Activated T-helper 1 cell treated with anti-CD3 and anti-CD28 coated beads, Interleukin-12 subunit alpha, Interleukin-12 subunit beta, Interleukin-2, Interleukin-4 antibody, amounts not matched to agents 30 ng/mL and 10 ng/mL and 1 ng/mL, durations not matched to agents 14 hours and 24 hours and 36 hours (primary cell): ENCODE measurements around the gene FIBIN. TPM values are rescaled to one million over a fixed set of nuclear protein-coding genes. Genes with fewer than 3 reads are reported as not detected.
"Not testable (repeated sequence)": the region's sequence is repeated elsewhere in the genome, so short reads cannot be mapped to it uniquely, and the experiment has no call there.

Source experiments
- DNase-seq: peaks from one replicate; pipeline ENCODE4 v3.0.0; 2021; ENCODE audit warnings: low spot score
- H3K27ac Mint-ChIP-seq: one replicate; pipeline ENCODE4 v1.8.0; 2021; ENCODE audit warnings: mild to moderate bottlenecking, mixed read lengths
- H3K27me3 Mint-ChIP-seq: one replicate; pipeline ENCODE4 v1.8.0; 2022; ENCODE audit warnings: mild to moderate bottlenecking, moderate library complexity, mixed read lengths; ENCODE audit not compliant: insufficient read depth
- H3K36me3 Mint-ChIP-seq: one replicate; pipeline ENCODE4 v1.8.0; 2021; ENCODE audit warnings: low read depth, mixed read lengths
- H3K4me1 Mint-ChIP-seq: one replicate; pipeline ENCODE4 v1.8.0; 2021; ENCODE audit warnings: low read depth, mixed read lengths
- H3K4me3 Mint-ChIP-seq: one replicate; pipeline ENCODE4 v1.8.0; 2021; ENCODE audit warnings: mild to moderate bottlenecking, moderate library complexity, mixed read lengths
- H3K9me3 Mint-ChIP-seq: one replicate; pipeline ENCODE4 v1.8.0; 2021; ENCODE audit warnings: mixed read lengths
- intact Hi-C: fragments of 100-400 bp; cut with micrococcal nuclease; formaldehyde crosslinking; loops from one replicate; pipeline ENCODE4 v1.15.1; 2024
- total RNA-seq: library from RNA; stranded (reverse); gene quantifications from 2 replicates; pipeline ENCODE4 v1.2.3, GENCODE V29; 2022

The FIBIN gene
- total RNA-seq, 1 donor from 2014 or later, result not detected

GRCh38 chr11:26987731-26988130 is 6.2 kb upstream of the FIBIN start:
- no peaks in the 10 kb centered on the region for H3K36me3 Mint-ChIP-seq
- no peak overlapping the region for H3K4me3 Mint-ChIP-seq
- H3K27me3 Mint-ChIP-seq, result no peaks in the 10 kb centered on the region
- no peaks in the 10 kb centered on the region for H3K4me1 Mint-ChIP-seq
- no peak overlapping the region for H3K27ac Mint-ChIP-seq
- peaks cover 11% of the 10 kb centered on the region for H3K9me3 Mint-ChIP-seq
- DNase-seq, result no peak
- intact Hi-C loops, result no loop called here

- Mint-ChIP-seq H3K4me3 (no peak overlapping the region), H3K4me1 (no peaks in the 10 kb centered on the region), H3K27me3 (no peaks in the 10 kb centered on the region), H3K9me3 (no peaks in the 10 kb centered on the region), H3K27ac (no peak overlapping the region), H3K36me3 (no peaks in the 10 kb centered on the region)
- DNase-seq, result no peak
- intact Hi-C loops, result no loop called here
These were observed 1.8 kb upstream of the FIBIN start for GRCh38 chr11:26992031-26992541.

GRCh38 chr11:26994631-26995095 is 751 bp downstream of the FIBIN start:
- H3K4me3 Mint-ChIP-seq, result no peak overlapping the region
- no peaks in the 10 kb centered on the region for H3K9me3 Mint-ChIP-seq
- intact Hi-C loops, result no loop called here
- no peak overlapping the region for H3K27ac Mint-ChIP-seq
- no peaks in the 10 kb centered on the region for H3K27me3 Mint-ChIP-seq
- no peaks in the 10 kb centered on the region for H3K4me1 Mint-ChIP-seq
- H3K36me3 Mint-ChIP-seq, result no peaks in the 10 kb centered on the region
- no peak for DNase-seq

GRCh38 chr11:26995701-26996460 is 2.0 kb downstream of the FIBIN start:
- no peaks in the 10 kb centered on the region for H3K27me3 Mint-ChIP-seq
- H3K4me1 Mint-ChIP-seq, result no peaks in the 10 kb centered on the region
- H3K27ac Mint-ChIP-seq, result no peak overlapping the region
- H3K4me3 Mint-ChIP-seq, result no peak overlapping the region
- intact Hi-C loops, result no loop called here
- no peaks in the 10 kb centered on the region for H3K9me3 Mint-ChIP-seq
- no peaks in the 10 kb centered on the region for H3K36me3 Mint-ChIP-seq
- DNase-seq, result no peak

GRCh38 chr11:26997378-26997777 is 3.5 kb downstream of the FIBIN start:
- intact Hi-C loops, result no loop called here
- Mint-ChIP-seq H3K27me3 (no peaks in the 10 kb centered on the region), H3K9me3 (no peaks in the 10 kb centered on the region), H3K4me3 (no peak overlapping the region), H3K4me1 (no peaks in the 10 kb centered on the region), H3K36me3 (no peaks in the 10 kb centered on the region), H3K27ac (no peak overlapping the region)
- no peak for DNase-seq

GRCh38 chr11:27001136-27001730 is 7.3 kb downstream of the FIBIN start:
- H3K27ac Mint-ChIP-seq, H3K4me3 Mint-ChIP-seq, H3K36me3 Mint-ChIP-seq, H3K4me1 Mint-ChIP-seq, intact Hi-C loops, DNase-seq, H3K9me3 Mint-ChIP-seq, H3K27me3 Mint-ChIP-seq: not testable (repeated sequence)

GRCh38 chr11:27002431-27002830 is 8.5 kb downstream of the FIBIN start:
- H3K4me3 Mint-ChIP-seq, result no peak overlapping the region
- no peaks in the 10 kb centered on the region for H3K9me3 Mint-ChIP-seq
- intact Hi-C loops, result no loop called here
- H3K4me1 Mint-ChIP-seq, result no peaks in the 10 kb centered on the region
- no peaks in the 10 kb centered on the region for H3K36me3 Mint-ChIP-seq
- H3K27me3 Mint-ChIP-seq, result no peaks in the 10 kb centered on the region
- DNase-seq, result no peak
- no peak overlapping the region for H3K27ac Mint-ChIP-seq

- Mint-ChIP-seq H3K27me3 (no peaks in the 10 kb centered on the region), H3K9me3 (no peaks in the 10 kb centered on the region), H3K4me3 (no peak overlapping the region), H3K4me1 (no peaks in the 10 kb centered on the region), H3K27ac (no peak overlapping the region), H3K36me3 (no peaks in the 10 kb centered on the region)
- DNase-seq, result no peak
- intact Hi-C loops, result no loop called here
These were observed 8.9 kb downstream of the FIBIN start for GRCh38 chr11:27002838-27003237.

GRCh38 chr11:27004103-27004502 is 10.2 kb downstream of the FIBIN start:
- no peak for DNase-seq
- H3K36me3 Mint-ChIP-seq, result no peaks in the 10 kb centered on the region
- intact Hi-C loops, result no loop called here
- no peaks in the 10 kb centered on the region for H3K4me1 Mint-ChIP-seq
- no peak overlapping the region for H3K27ac Mint-ChIP-seq
- no peaks in the 10 kb centered on the region for H3K9me3 Mint-ChIP-seq
- H3K27me3 Mint-ChIP-seq, result no peaks in the 10 kb centered on the region
- no peak overlapping the region for H3K4me3 Mint-ChIP-seq

GRCh38 chr11:27008811-27009535 is 15.1 kb downstream of the FIBIN start:
- Mint-ChIP-seq H3K9me3 (no peaks in the 10 kb centered on the region), H3K4me1 (no peaks in the 10 kb centered on the region), H3K27me3 (no peaks in the 10 kb centered on the region), H3K27ac (no peak overlapping the region), H3K36me3 (no peaks in the 10 kb centered on the region), H3K4me3 (no peak overlapping the region)
- intact Hi-C loops, result no loop called here
- no peak for DNase-seq

- Mint-ChIP-seq H3K4me3 (no peak overlapping the region), H3K36me3 (no peaks in the 10 kb centered on the region), H3K4me1 (no peaks in the 10 kb centered on the region), H3K27ac (no peak overlapping the region), H3K9me3 (no peaks in the 10 kb centered on the region), H3K27me3 (no peaks in the 10 kb centered on the region)
- DNase-seq, result no peak
- intact Hi-C loops, result no loop called here
These were observed 17.8 kb downstream of the FIBIN start for GRCh38 chr11:27011560-27012233.

GRCh38 chr11:27012234-27012921 is 18.5 kb downstream of the FIBIN start:
- Mint-ChIP-seq H3K36me3 (no peaks in the 10 kb centered on the region), H3K4me3 (no peak overlapping the region), H3K27me3 (no peaks in the 10 kb centered on the region), H3K4me1 (no peaks in the 10 kb centered on the region), H3K27ac (no peak overlapping the region), H3K9me3 (no peaks in the 10 kb centered on the region)
- intact Hi-C loops, result no loop called here
- DNase-seq, result no peak
